HG03095 (cell line): ENCODE data around the gene MINK1.
"Not testable (repeated sequence)": the region's sequence is repeated elsewhere in the genome, so short reads cannot be mapped to it uniquely, and the experiment has no call there.

ENCODE experiments used
- ATAC-seq: cut with Tn5 transposase; IDR thresholded peaks from one replicate; pipeline ENCODE4 v1.9.1; 2021; ENCODE audit warnings: moderate library complexity; ENCODE audit not compliant: unreplicated experiment

The MINK1 gene

GRCh38 chr17:4843321-4844000 is 10.3 kb downstream of the MINK1 start:
- ATAC-seq = no peak

DNA sequence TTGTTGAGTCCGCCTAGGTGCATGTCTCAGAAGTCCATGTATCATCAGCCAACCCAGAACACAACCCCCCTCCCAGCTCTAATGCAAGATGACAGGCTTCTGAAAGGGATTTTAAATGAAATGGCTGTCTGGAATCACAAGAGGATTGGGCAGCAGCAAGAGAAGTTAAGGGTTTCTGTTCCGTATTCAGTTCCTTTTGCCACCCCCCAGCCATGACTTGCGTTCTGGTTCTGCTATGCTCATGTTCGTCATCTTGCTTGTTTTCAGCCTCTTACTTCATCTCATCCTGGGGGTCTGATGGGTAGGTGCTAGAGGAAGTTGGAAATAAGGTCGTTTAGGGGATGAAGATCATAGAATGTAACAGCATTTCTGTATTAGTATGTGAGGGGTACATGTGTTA is 12.0 kb downstream of the MINK1 start:
- no peak for ATAC-seq

- ATAC-seq = no peak
These were observed 13.7 kb downstream of the MINK1 start for GRCh38 chr17:4846635-4847390.

DNA sequence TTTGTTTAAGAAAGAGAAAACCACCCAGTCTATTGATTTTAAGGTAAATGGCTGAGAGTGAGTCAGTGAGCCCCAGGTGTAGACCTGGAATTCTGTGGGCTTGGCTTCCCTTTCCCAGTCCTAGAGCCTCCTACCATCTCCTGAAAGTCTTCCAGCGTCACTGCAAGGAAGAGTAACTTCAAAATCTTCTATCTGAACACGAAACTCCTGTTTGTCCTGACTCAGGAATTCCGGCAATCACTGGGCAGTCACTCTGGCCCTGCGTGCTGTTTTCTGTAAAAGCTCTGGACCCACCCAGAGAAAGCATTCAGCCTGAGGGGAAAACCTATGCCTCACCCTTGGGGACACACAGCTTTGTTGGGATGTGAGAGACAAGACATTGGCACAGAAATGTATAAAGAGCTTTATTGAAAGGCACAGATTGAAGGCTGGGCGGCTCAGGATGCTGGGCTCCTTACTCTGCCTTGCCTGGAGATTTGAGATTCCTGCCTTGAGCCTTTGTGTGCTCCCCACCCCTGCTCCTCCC is 15.9 kb downstream of the MINK1 start:
- no peak for ATAC-seq

GRCh38 chr17:4850246-4850645 is 17.1 kb downstream of the MINK1 start:
- ATAC-seq = no peak

- no peak for ATAC-seq
These were observed 17.9 kb downstream of the MINK1 start for GRCh38 chr17:4851084-4851483.

GRCh38 chr17:4852567-4853207 is 19.5 kb downstream of the MINK1 start:
- no peak for ATAC-seq

DNA sequence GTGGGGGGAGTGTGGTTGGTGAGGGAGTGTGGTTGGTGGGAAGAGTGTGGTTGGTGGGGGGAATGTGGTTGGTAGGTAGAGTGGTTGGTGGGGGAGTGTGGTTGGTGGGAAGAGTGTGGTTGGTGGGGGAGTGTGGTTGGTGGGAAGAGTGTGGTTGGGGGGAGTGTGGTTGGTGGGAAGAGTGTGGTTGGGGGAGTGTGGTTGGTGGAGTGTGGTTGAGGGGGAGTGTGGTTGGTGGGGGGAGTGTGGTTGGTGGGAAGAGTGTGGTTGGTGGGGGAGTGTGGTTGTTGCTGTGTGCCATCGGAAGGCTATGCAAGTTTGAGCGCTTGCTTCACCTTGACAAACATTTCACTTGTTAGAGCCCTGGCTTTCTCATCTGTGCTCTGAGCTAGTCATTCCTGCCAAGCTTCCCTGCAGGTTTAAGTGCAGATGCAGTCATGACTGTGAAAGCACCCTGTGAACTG is 20.1 kb downstream of the MINK1 start:
- ATAC-seq = no peak

- ATAC-seq = no peak
These were observed 21.1 kb downstream of the MINK1 start for GRCh38 chr17:4854111-4854681.

DNA sequence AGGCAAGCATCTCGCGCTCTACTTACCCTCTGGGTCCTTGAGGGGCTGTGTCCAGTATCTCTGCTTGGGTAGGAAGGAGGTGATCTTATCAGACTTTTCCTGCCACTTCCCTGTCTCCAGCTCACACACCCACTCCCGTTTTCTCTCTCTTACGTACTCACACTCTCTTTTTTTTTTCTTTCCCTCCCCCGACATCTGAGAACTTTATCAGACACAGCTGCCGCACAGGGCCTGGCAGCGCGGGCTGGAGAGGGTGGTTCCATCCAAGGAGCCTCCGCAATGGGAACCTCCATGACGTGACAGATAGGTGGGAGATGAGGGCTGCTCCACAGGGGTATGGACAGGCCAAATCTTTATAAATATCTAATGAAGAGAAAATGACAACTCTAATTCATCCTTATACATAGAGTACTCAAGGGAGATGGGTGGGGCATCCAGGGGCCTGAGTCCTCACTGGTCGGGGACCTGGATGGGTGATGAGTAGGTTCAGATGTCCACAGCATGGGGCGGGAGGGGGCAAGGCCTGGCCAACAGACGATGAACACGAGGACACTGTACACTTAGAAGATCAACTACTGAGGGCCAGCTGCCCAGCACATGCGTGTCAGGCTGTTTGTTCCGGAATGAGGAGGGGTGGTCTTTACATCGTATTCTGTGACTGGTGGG is 23.3 kb downstream of the MINK1 start:
- no peak for ATAC-seq

DNA sequence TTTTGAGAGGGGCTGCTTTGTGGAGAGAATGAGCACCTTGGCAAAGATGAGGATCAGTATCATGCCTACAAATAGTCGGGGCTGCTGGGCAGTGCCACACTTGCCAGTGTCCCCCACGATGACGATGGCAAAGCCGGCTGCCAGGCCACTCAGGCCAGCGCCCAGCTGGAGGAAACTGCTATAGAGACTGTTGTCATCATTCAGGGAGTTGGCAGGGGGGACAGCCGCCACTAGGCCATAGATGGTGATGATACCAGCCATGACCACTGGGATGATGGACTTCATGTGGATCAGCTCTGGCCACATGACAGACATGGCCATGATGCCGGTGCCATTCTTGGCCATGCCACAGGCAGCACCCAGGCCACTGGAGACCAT is 23.8 kb downstream of the MINK1 start:
- no peak for ATAC-seq

DNA sequence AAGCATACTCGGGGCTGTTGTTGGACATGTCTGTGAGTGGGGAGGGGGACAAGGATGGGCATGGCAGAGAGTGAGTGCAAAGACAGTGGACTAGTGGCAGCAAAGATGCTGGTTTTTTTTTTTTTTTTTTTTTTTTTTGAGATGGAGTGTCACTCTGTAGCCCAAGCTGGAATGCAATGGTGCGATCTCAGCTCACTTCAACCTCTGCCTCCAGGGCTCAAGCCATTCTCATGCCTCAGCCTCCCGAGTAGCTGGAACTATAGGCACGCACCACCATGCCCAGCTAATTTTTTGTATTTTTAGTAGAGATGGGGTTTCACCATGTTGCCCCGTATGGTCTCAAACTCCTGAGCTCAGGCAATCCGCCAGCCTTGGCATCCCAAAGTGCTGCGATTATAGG is 24.2 kb downstream of the MINK1 start:
- ATAC-seq = not testable (repeated sequence)

- no peak for ATAC-seq
These were observed 25.1 kb downstream of the MINK1 start for GRCh38 chr17:4858068-4858881.

GRCh38 chr17:4858882-4859260 is 25.7 kb downstream of the MINK1 start:
- no peak for ATAC-seq

DNA sequence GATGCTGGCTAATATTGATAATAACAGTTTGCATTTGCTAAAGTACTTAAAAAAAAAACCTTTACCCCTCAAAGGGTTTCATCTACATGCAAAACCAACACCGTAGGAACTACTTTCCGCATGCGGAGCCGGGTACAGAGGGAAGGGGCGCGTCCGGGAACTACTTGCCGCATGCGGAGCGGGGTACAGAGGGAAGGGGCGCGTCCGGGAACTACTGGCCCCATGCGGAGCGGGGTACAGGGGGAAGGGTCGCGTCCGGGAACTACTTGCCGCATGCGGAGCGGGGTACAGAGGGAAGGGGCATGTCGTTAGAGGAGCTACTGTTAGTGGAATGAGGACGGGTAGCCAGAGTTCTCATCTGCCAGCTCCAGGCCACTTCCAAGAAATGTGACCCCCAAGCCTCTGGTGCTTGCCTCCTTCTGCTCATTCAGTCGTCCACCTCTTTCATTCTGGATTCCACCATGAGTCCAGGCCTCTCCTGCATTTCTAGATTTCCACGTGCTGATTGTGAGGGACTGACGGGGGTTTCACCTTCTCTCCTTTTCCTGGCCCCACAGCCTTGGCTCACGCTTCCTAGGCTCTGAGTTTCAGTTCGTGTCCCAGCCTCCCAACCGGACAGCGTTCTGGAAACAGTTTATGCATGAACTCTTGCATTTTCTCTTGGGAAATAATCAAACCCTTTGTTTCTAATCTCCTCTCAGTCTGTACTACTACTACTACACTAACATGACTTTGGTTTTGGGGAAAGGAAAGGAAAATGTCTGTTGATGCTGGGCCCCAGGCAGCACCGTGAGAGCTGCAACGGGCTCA is 26.9 kb downstream of the MINK1 start:
- no peak for ATAC-seq

DNA sequence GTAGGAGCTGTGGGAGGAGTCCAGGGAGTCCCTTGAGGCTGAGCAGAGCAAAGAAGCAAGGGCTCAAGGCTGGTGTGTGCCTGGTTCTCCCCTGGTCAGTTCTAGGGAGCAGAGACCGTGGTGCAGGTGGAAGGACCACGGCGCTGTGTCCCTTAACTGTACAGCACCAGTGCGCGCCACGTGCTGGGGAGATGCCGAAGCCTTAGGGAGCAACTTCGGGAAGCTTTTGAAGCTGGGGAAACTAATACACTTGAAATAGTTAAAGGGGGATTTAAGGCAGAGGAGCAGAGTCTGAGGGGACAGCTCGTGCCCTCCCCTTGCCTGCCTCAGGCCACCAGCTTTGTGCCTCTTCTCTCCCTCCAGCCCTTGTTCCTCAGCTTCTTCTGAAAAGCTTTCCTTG is 27.5 kb downstream of the MINK1 start:
- no peak for ATAC-seq

- no peak for ATAC-seq
These were observed 27.9 kb downstream of the MINK1 start for GRCh38 chr17:4861052-4861451.

- ATAC-seq = no peak
These were observed 29.6 kb downstream of the MINK1 start for GRCh38 chr17:4862720-4863119.

GRCh38 chr17:4863321-4863720 is 30.2 kb downstream of the MINK1 start:
- no peak for ATAC-seq
